Fibroblast of gingiva (primary cell): ENCODE data around the gene SLC2A11.
"Not testable (repeated sequence)": the region's sequence is repeated elsewhere in the genome, so short reads cannot be mapped to it uniquely, and the experiment has no call there.

Experiments used
- DNase-seq: peaks from one replicate; pipeline ENCODE4 v3.0.0-alpha.2; 2011; ENCODE audit warnings: low read depth

Gene SLC2A11

GRCh38 chr22:23908587-23909205 lies 51.0 kb downstream of the SLC2A11 start:
- no peak for DNase-seq

DNA sequence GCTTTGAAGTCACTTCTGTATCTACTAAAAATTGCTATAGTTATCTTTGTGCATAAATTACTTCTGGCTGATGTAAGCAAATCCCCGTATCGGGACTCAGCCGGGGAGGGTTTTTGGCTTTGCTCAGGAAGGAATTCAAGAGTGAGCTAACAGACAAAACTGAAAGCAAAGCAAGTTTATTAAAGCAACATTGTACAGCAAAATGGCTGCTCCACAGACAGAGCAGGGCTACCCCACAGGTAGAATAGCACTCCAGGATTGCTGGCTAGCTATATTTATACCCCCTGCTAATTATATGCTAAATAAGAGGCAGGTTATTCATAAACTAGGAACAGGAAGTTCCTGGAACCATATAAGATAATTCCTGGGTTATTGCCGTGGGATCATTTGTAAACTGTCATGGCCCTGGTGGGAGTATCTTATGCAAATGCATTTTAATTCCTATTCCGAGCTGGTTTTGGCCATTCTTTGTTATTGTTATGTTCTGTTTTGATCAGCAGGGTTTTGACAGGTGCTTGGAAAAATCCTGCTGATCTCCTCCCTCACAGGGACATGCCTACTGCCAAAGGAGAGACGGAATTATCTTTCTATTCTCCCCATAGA lies 51.7 kb downstream of the SLC2A11 start:
- no peak for DNase-seq

GRCh38 chr22:23910496-23911190 lies 53.0 kb downstream of the SLC2A11 start:
- DNase-seq, result no peak

DNA sequence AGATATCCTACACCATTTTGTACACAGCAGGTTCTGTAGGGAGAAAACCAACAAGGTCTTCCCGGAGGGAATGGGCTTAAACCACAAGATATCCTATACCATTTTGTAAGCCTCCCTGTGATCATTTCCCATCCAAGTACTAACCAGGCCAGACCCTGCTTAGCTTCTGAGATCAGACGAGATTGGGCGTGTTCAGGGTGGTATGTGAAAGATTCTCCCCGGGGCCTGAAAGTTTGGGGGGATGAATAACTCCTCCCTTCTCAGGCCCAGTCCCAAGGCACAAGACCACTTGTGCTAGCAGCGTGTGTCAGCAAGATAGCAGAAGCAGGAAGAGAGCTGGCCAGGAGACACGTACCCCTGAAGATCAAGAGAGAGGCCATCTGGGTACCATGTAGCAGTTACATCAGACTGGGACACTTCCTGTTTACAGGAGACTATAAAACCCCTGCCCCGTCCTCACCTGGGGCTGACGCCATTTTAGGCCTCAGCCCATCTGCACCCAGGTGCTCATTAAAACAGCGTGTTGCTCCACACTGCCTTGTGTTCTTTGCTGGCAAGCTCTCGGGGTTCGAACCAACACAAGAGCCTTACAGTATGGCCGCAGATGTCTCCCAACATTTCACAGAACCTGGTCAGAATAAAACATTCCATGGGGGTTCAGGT lies 53.8 kb downstream of the SLC2A11 start:
- DNase-seq, result no peak

- DNase-seq, result no peak
Measured at GRCh38 chr22:23912293-23912903, 54.7 kb downstream of the SLC2A11 start.

DNA sequence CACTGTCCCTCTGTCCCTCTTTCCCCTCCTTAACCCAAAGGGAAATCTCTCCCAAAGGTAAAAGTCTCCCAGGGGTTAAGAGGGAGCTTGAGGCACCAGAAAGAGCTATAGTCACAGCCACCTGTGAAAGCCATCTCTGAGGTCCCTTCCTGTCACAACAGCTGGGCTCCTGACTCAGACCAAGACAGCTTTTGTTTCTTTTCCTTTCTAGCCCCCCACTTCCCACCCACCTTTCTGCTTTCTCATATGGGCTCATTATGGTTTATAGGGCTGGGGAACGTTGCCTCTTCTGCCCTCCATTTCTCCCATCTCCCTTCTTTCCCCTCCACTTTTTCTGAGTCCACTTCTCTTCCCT lies 55.6 kb downstream of the SLC2A11 start:
- DNase-seq, result no peak

- peak; percentile 99 for DNase-seq
Measured at GRCh38 chr22:23913661-23914353, 56.1 kb downstream of the SLC2A11 start.

DNA sequence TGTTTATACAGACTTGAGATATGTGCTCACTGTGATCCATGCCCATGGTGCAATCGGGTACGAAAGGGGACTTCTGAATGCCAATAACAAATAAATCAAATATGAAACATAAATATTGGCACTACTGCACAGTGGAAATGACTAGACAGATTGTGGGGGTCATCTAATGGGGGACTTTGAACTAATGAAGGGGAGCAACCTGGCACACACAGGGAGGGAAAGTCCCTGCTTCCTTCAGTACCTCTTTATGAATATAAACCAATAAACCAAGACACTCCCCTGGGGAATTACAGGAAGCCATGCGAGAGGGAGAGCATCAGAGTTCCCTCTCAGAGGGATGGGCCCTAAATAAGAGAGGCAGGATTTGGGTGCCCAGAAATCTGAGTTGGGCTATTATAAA lies 57.6 kb downstream of the SLC2A11 start:
- no peak for DNase-seq

DNA sequence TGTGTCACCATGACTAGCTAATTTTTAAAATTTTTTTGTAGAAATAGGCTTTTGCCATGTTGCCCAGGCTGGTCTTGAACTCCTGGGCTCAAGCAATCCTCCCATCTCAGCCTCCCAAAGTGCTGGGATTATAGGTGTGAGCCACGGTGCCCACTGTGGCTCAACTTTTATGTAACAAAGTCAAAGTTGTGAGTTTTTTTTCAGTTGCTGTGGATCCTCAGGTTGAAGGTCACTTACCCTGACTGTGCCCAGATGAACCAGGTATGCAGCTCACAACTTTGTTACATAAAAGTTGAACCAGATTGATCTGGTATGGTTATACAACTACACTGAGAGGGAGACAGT lies 62.6 kb downstream of the SLC2A11 start:
- DNase-seq, result not testable (repeated sequence)

GRCh38 chr22:23921586-23922201 lies 64.0 kb downstream of the SLC2A11 start:
- peak; percentile 39 for DNase-seq

DNA sequence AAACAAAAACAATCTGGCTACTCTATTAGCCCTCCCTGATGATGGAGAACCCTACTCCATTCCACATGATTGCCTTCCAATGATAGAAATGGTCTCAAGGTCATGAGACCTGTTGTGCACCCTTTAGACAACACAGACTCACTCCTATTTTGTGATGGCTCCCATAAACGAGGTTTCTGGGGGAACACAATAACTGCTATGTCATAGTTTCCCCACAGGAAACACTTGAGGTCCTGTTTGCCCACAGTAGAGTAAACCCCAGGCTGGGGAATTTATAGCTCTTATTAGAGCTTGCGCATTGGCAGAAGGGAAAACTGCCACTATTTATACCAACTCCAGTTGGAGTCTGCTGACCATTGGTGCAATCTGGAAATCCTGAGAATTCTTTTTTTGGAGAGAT lies 65.2 kb downstream of the SLC2A11 start:
- no peak for DNase-seq

DNA sequence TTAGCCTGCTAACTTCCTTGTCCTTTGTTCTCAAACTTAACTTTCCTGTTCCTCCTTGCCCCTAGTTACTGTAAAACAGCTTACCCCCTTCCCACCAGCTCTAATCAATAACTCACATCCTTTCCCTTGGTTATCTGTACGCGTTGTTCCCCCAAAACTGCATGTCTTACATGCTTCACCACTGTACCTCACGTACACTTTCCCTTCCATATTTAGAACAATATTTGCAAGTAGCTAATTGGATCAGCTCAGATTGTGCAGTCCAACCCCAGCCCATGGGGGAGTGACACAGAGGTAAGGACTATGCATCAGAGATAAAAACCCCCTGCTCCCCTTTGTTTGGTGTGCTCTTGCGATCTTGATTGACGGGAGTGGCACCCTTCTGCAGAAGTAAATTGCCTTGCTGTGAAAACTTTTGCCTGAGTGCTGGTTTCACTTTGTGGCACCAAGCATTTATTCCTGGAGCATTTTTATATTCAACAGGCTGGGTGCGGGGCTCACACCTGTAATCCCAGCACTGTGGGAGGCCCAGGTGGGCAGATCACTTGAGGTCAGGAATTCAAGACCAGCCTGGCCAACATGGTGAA lies 67.4 kb downstream of the SLC2A11 start:
- no peak for DNase-seq

- DNase-seq, result no peak
Measured at GRCh38 chr22:23926561-23926960, 68.9 kb downstream of the SLC2A11 start.
